Uterus (tissue), 2 donors: ENCODE data around the gene TGDS.

Experiments used
- CTCF ChIP-seq, 4 experiments: fragments of 200-600 bp in 2 of 4; fragments of 450-650 bp in 2 of 4; sonication (generic) in 2 of 4; IDR thresholded peaks; one replicate each; pipeline ENCODE4 v1.5.1; 2016 to 2019; ENCODE audit warnings: antibody characterized with exemption in 4 of 4, mild to moderate bottlenecking in 2 of 4, moderate library complexity in 1 of 4
- POLR2A ChIP-seq, 2 donors: fragments of 450-650 bp; IDR thresholded peaks; one replicate each; pipeline ENCODE4 v1.6.1; 2016; ENCODE audit warnings: antibody characterized with exemption in 2 of 2, mild to moderate bottlenecking in 1 of 2, moderate library complexity in 1 of 2

- TF ChIP-seq CTCF (IDR thresholded peaks at IDR 0.05) (no peak), POLR2A (IDR thresholded peaks at IDR 0.05) (no peak)
These were observed 11.1 kb upstream of the TGDS start for GRCh38 chr13:94607056-94607455.
